Measurements from ENCODE around the gene CIBAR2.

DNA sequence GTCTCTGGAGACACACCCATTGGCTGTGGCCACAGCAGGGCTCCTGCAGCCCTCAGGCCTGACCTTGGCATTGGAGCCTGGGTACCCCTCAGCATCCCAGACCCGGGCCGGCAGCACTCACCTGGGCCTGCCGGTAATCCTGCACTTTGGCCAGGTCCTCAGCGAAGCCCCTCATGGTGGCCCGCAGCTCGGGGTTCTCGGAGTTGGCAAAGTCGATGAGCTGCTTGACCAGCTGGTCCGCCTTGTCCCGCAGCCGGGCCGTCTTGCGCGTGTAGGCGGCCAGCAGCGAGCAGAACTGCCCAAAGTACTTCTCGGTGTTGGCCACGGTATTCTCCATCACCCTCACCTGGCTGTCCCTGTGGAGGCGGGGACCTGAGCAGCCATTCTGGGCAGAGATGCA lies 2.2 kb downstream of the CIBAR2 start:
- no peak for TF ChIP-seq EZH2phosphoT487 (IDR thresholded peaks at IDR 0.05; ENCODE audit: low read depth, severe bottlenecking, unreplicated experiment)
- TF ChIP-seq EZH2 (IDR thresholded peaks at IDR 0.05; ENCODE audit: borderline replicate concordance) = no peak
- TF ChIP-seq, protein P1, sequence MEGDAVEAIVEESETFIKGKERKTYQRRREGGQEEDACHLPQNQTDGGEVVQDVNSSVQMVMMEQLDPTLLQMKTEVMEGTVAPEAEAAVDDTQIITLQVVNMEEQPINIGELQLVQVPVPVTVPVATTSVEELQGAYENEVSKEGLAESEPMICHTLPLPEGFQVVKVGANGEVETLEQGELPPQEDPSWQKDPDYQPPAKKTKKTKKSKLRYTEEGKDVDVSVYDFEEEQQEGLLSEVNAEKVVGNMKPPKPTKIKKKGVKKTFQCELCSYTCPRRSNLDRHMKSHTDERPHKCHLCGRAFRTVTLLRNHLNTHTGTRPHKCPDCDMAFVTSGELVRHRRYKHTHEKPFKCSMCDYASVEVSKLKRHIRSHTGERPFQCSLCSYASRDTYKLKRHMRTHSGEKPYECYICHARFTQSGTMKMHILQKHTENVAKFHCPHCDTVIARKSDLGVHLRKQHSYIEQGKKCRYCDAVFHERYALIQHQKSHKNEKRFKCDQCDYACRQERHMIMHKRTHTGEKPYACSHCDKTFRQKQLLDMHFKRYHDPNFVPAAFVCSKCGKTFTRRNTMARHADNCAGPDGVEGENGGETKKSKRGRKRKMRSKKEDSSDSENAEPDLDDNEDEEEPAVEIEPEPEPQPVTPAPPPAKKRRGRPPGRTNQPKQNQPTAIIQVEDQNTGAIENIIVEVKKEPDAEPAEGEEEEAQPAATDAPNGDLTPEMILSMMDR (IDR thresholded peaks at IDR 0.05; ENCODE audit: poor library complexity) = no peak

All from hepatocyte (in vitro differentiated cells).